Measurements from ENCODE around the gene TP53. TPM values are rescaled to one million over a fixed set of nuclear protein-coding genes. Genes with fewer than 3 reads are reported as not detected.

The TP53 gene
- polyA plus RNA-seq, 1 of the 3 experiments (the other 2 are of a cell fraction), result 62.6 TPM

DNA sequence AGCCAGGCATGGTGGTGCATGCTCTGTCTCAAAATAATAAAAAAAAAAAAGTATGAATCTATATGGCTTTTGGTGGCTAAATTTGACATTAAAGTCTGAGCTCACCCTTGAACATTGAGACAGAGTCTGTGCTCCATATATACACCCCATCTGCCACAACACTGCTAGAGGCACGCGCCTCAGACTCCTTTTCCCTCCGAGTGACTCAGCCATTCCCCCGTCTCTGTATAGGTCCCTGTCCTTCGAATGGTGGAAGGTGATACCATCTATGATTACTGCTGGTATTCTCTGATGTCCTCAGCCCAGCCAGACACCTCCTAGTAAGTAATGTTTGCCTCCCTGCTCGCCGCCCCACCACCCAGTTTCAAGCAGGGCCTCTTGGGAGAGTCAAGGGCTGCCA, 13.2 kb upstream of the TP53 start:
- no peak overlapping the region for H3K4me3 ChIP-seq (ENCODE audit: low read depth in 2 of 2, low read length in 1 of 2)
- H2AFZ ChIP-seq (ENCODE audit: low read depth), result no peak overlapping the region
- POLR2A ChIA-PET, result no interaction called here
- no peaks in the 10 kb centered on the region for H3K27me3 ChIP-seq (ENCODE audit: insufficient read depth)
- 84% methylated on average over 7 of the region's 7 CpGs for WGBS (ENCODE audit: low lambda C conversion rate)
- no peaks in the 10 kb centered on the region for H3K9me2 ChIP-seq
- H3K4me2 ChIP-seq, result no peak overlapping the region
- H3K9ac ChIP-seq, result no peak overlapping the region
- no peak overlapping the region for H3K27ac ChIP-seq (ENCODE audit: low read depth in 2 of 2, low read length in 1 of 2)
- TF ChIP-seq TEAD4 (IDR thresholded peaks at IDR 0.05; ENCODE audit: borderline replicate concordance, insufficient read depth), result no peak
- TF ChIP-seq, protein P1, sequence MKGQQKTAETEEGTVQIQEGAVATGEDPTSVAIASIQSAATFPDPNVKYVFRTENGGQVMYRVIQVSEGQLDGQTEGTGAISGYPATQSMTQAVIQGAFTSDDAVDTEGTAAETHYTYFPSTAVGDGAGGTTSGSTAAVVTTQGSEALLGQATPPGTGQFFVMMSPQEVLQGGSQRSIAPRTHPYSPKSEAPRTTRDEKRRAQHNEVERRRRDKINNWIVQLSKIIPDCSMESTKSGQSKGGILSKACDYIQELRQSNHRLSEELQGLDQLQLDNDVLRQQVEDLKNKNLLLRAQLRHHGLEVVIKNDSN (IDR thresholded peaks at IDR 0.05; ENCODE audit: borderline replicate concordance, low read depth), result no peak
- CTCF ChIA-PET, result interaction anchor here (2.8 kb wide), 1 partner anchor 13 kb away, joined by 15 read pairs; the partner anchor contains the start of genes TP53 and WRAP53
- peaks cover 2% of the 10 kb centered on the region for H3F3A ChIP-seq (replicated peaks; ENCODE audit: insufficient read depth)
- DNase-seq, result no peak
- no peaks in the 10 kb centered on the region for H3K9me3 ChIP-seq
- peaks cover 9 to 17% of the 10 kb centered on the region in 2 experiments for H3K4me1 ChIP-seq (ENCODE audit: control insufficient read depth in 1 of 2, insufficient read depth in 2 of 2, low read depth in 1 of 2, low read length in 1 of 2)
- no peaks in the 10 kb centered on the region for H4K20me1 ChIP-seq (ENCODE audit: insufficient read depth)
- H3K79me2 ChIP-seq (ENCODE audit: insufficient read depth), result no peaks in the 10 kb centered on the region
- peaks cover 3 to 9% of the 10 kb centered on the region in 2 experiments for H3K36me3 ChIP-seq (replicated peaks in 1 of 2; ENCODE audit: control insufficient read depth in 1 of 2, insufficient read depth in 2 of 2, low read length in 1 of 2)

GRCh38 chr17:7697828-7698588, 10.7 kb upstream of the TP53 start:
- peaks cover 2% of the 10 kb centered on the region for H3F3A ChIP-seq (replicated peaks; ENCODE audit: insufficient read depth)
- H3K36me3 ChIP-seq (replicated peaks in 1 of 2; ENCODE audit: control insufficient read depth in 1 of 2, insufficient read depth in 2 of 2, low read length in 1 of 2), result peaks cover 4 to 9% of the 10 kb centered on the region in 2 experiments
- ChIA-PET CTCF (interaction anchor here (0.6 to 2.8 kb wide), 2 partner anchors 10 to 322 kb away, joined by 3 to 15 read pairs; partner anchors contain the start of genes TP53 and WRAP53), POLR2A (no interaction called here)
- peaks cover 0 to under 1% of the 10 kb centered on the region in 2 experiments; a peak in 1 of 4 replicates for H3K4me1 ChIP-seq (ENCODE audit: control insufficient read depth in 1 of 2, insufficient read depth in 2 of 2, low read depth in 1 of 2, low read length in 1 of 2)
- H3K4me3 ChIP-seq (ENCODE audit: low read depth in 2 of 2, low read length in 1 of 2), result no peak overlapping the region
- no peak for DNase-seq
- H2AFZ ChIP-seq (ENCODE audit: low read depth), result no peak overlapping the region
- H4K20me1 ChIP-seq (ENCODE audit: insufficient read depth), result no peaks in the 10 kb centered on the region
- H3K27me3 ChIP-seq (ENCODE audit: insufficient read depth), result no peaks in the 10 kb centered on the region
- no peak overlapping the region for H3K9ac ChIP-seq
- H3K79me2 ChIP-seq (ENCODE audit: insufficient read depth), result no peaks in the 10 kb centered on the region
- no peaks in the 10 kb centered on the region for H3K9me2 ChIP-seq
- no peak overlapping the region for H3K27ac ChIP-seq (ENCODE audit: low read depth in 2 of 2, low read length in 1 of 2)
- H3K9me3 ChIP-seq, result no peaks in the 10 kb centered on the region
- TF ChIP-seq, protein P2, sequence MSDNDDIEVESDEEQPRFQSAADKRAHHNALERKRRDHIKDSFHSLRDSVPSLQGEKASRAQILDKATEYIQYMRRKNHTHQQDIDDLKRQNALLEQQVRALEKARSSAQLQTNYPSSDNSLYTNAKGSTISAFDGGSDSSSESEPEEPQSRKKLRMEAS (IDR thresholded peaks at IDR 0.05; ENCODE audit: low read depth), result no peak
- TF ChIP-seq TEAD4 (IDR thresholded peaks at IDR 0.05; ENCODE audit: borderline replicate concordance, insufficient read depth) (no peak), FOXJ3 (CRISPR knock-in tag; IDR thresholded peaks at IDR 0.05) (no peak), JUND (IDR thresholded peaks at IDR 0.05) (no peak), PBX3 (IDR thresholded peaks at IDR 0.05) (no peak), SIN3A (IDR thresholded peaks at IDR 0.05; ENCODE audit: borderline replicate concordance, low read depth, low read length) (no peak), TAF1 (IDR thresholded peaks at IDR 0.05; ENCODE audit: borderline replicate concordance, low read depth, low read length) (no peak), USF2 (IDR thresholded peaks at IDR 0.05; ENCODE audit: borderline replicate concordance, low read depth, low read length) (no peak), NRF1 (IDR thresholded peaks at IDR 0.05; ENCODE audit: low read depth, low read length) (no peak), FOSL2 (IDR thresholded peaks at IDR 0.05; ENCODE audit: borderline replicate concordance, low read depth) (no peak)
- TF ChIP-seq, protein P3, sequence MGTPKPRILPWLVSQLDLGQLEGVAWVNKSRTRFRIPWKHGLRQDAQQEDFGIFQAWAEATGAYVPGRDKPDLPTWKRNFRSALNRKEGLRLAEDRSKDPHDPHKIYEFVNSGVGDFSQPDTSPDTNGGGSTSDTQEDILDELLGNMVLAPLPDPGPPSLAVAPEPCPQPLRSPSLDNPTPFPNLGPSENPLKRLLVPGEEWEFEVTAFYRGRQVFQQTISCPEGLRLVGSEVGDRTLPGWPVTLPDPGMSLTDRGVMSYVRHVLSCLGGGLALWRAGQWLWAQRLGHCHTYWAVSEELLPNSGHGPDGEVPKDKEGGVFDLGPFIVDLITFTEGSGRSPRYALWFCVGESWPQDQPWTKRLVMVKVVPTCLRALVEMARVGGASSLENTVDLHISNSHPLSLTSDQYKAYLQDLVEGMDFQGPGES (IDR thresholded peaks at IDR 0.05; ENCODE audit: low read depth, low read length), result no peak
- no peak overlapping the region for H3K4me2 ChIP-seq
- 97% methylated on average over 4 of the region's 4 CpGs for WGBS (ENCODE audit: low lambda C conversion rate)

Measured in SK-N-SH (cell line).